MCF 10A (cell line): Measurements from ENCODE around the gene SP8. TPM values are rescaled to one million over a fixed set of nuclear protein-coding genes. Genes with fewer than 3 reads are reported as not detected.

Experiments
- BruUV-seq: library from RNA; stranded (reverse); fragments of 400-500 nt; replicated peaks from 2 replicates; lab custom pipeline; 2021; lab: Mats Ljungman, UMichigan
- CTCF ChIA-PET: fragments of 300-600 bp; sonication (Branson Sonifier 250); formaldehyde crosslinking; extraction: SDS; loops from one replicate; lab custom pipeline; 2021; ENCODE audit warnings: antibody characterized with exemption, inconsistent platforms; lab: Yijun Ruan, JAX
- POLR2A ChIA-PET: fragments of 300-600, 350-650 bp; sonication (Branson Sonifier 250); formaldehyde crosslinking; extraction: SDS; loops from one replicate; lab custom pipeline; 2020; ENCODE audit warnings: antibody characterized with exemption, inconsistent platforms; lab: Yijun Ruan, JAX
- DNase-seq: peaks from one replicate; pipeline ENCODE4 v3.0.0-alpha.2; 2018; ENCODE audit not compliant: unreplicated experiment
- H3K27ac Mint-ChIP-seq: one replicate; pipeline ENCODE4 v1.8.0; 2022; ENCODE audit warnings: mild to moderate bottlenecking, low read depth, mixed read lengths; ENCODE audit not compliant: unreplicated experiment
- H3K27me3 Mint-ChIP-seq: one replicate; pipeline ENCODE4 v1.8.0; 2022; ENCODE audit warnings: mixed read lengths; ENCODE audit not compliant: insufficient read depth, unreplicated experiment
- H3K36me3 Mint-ChIP-seq: one replicate; pipeline ENCODE4 v1.8.0; 2022; ENCODE audit warnings: mild to moderate bottlenecking, moderate library complexity, mixed read lengths; ENCODE audit not compliant: insufficient read depth, unreplicated experiment
- H3K4me1 Mint-ChIP-seq: one replicate; pipeline ENCODE4 v1.8.0; 2022; ENCODE audit warnings: mixed read lengths; ENCODE audit not compliant: insufficient read depth, unreplicated experiment
- H3K4me3 Mint-ChIP-seq: one replicate; pipeline ENCODE4 v1.8.0; 2022; ENCODE audit warnings: mild to moderate bottlenecking, moderate library complexity, mixed read lengths; ENCODE audit not compliant: unreplicated experiment
- H3K9me3 Mint-ChIP-seq: one replicate; pipeline ENCODE4 v1.8.0; 2022; ENCODE audit warnings: mixed read lengths; ENCODE audit not compliant: unreplicated experiment
- intact Hi-C: fragments of 100-400 bp; cut with micrococcal nuclease; formaldehyde crosslinking; loops from 2 replicates; pipeline ENCODE4 v1.14.1; 2022
- total RNA-seq: library from RNA; stranded (reverse); gene quantifications from 2 replicates; pipeline ENCODE4 v1.2.3, GENCODE V29; 2022
- TF ChIP-seq, protein P1 (sequence below): fragments of 200-600 bp; IDR thresholded peaks from one replicate; pipeline ENCODE4 v1.8.0; 2022; ENCODE audit warnings: antibody characterized with exemption, mild to moderate bottlenecking; ENCODE audit not compliant: unreplicated experiment

The SP8 gene
- total RNA-seq, 1 experiment from 2014 or later, result 0.16 TPM

DNA sequence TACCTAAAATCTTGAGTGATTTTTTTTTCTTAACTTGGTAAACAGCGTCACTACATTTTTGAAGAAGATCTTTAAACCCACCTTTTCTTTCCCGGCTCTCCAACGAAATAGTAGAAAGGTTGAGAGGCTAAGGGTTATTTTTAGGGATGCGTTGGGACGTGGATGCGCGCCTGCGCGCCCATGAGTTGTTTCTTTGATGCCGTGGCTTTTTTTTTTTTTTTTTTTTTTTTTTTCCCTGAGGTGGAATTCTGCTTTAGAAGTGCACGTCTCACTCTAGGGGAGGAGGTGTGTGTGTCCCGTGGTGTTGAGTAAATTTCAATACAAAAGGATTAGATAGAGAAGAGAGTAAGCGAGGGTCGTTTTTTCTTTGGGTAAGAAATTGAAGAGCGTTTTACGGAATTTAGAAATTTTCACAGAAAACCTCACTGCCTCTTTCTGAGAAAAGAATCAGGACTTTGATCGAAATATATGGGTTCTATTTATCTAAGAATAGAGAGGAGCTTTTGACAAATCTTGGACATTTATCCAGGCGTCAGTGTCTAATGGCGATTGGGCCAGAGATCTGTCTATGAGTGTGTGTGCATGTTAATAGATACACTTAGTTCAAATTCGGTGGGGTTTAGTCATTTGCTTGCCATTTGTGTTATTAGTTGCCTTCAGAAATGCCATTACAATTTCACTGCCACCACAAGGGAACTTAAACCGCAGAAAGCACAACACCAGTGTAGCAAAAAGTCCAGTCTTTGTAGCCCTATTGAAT, 1.2 kb upstream of the SP8 start:
- Mint-ChIP-seq H3K27me3 (peaks cover 58% of the 10 kb centered on the region), H3K4me1 (peaks cover 6% of the 10 kb centered on the region), H3K27ac (no peak overlapping the region), H3K4me3 (peak overlapping the region; percentile 86), H3K9me3 (no peaks in the 10 kb centered on the region), H3K36me3 (no peaks in the 10 kb centered on the region)
- BruUV-seq, result no TSS peak
- CTCF ChIA-PET, result no interaction called here
- POLR2A ChIA-PET, result no interaction called here
- intact Hi-C loops, result loop anchor here (2.0 kb wide), 1 partner anchor 47 kb away; no protein-coding TSS in a partner anchor
- no peak for DNase-seq
- TF ChIP-seq, protein P1, sequence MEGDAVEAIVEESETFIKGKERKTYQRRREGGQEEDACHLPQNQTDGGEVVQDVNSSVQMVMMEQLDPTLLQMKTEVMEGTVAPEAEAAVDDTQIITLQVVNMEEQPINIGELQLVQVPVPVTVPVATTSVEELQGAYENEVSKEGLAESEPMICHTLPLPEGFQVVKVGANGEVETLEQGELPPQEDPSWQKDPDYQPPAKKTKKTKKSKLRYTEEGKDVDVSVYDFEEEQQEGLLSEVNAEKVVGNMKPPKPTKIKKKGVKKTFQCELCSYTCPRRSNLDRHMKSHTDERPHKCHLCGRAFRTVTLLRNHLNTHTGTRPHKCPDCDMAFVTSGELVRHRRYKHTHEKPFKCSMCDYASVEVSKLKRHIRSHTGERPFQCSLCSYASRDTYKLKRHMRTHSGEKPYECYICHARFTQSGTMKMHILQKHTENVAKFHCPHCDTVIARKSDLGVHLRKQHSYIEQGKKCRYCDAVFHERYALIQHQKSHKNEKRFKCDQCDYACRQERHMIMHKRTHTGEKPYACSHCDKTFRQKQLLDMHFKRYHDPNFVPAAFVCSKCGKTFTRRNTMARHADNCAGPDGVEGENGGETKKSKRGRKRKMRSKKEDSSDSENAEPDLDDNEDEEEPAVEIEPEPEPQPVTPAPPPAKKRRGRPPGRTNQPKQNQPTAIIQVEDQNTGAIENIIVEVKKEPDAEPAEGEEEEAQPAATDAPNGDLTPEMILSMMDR, result no peak

DNA sequence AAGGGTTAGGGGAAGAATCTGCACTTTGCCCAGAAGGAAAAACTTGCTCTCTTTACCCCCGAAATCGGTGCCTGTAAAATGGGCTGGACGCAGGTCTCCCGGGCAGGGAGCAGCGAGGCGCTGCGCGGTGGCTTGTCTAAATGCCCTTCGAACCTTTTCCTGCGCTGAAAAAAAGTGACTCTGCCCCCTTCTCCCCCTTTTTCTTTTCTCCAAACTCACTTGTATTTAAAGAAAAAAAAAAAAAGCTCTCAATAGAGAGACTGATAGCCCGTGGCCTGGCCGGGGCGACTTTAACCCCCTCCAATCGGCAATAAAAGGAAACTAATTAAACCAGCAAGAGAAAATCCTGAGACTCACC, 286 bp downstream of the SP8 start:
- TF ChIP-seq, protein P1, result no peak
- Mint-ChIP-seq H3K4me1 (peaks cover 6% of the 10 kb centered on the region), H3K36me3 (no peaks in the 10 kb centered on the region), H3K27ac (no peak overlapping the region), H3K27me3 (peaks cover 43% of the 10 kb centered on the region), H3K4me3 (peak overlapping the region; percentile 86), H3K9me3 (no peaks in the 10 kb centered on the region)
- BruUV-seq, result no TSS peak
- POLR2A ChIA-PET, result interaction anchor here (0.5 to 2.8 kb wide), 8 partner anchors 12 to 1159 kb away, joined by 3 to 19 read pairs (median 4); partner anchors contain the start of gene CDCA7L
- CTCF ChIA-PET, result interaction anchor here (0.8 to 1.3 kb wide), 2 partner anchors 48 to 468 kb away, joined by 3 to 7 read pairs; no protein-coding TSS in a partner anchor
- intact Hi-C loops, result loop anchor here (2.0 kb wide), 1 partner anchor 48 kb away; no protein-coding TSS in a partner anchor
- DNase-seq, result peak; percentile 17

DNA sequence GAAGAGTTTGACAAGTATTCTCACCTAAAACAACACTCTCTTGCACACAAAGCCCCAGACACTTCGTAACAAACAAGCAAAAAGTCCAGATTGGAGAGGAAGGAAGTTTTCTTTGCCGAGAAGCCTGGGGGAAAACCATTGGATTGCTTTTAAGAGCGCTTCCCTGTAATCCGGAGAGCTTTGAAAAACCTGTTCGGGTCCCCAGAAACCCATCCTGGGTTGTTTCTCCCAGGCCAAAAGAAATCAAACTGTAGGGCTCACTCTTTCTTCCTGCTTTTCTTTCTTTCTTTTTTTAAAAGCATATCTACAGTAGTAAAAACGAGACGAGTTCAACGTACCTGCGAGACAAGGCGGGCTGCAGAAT, 655 bp downstream of the SP8 start:
- Mint-ChIP-seq H3K9me3 (no peaks in the 10 kb centered on the region), H3K4me3 (peak overlapping the region; percentile 86), H3K36me3 (no peaks in the 10 kb centered on the region), H3K27ac (peak overlapping the region; percentile 39), H3K27me3 (peaks cover 39% of the 10 kb centered on the region), H3K4me1 (peaks cover 6% of the 10 kb centered on the region)
- CTCF ChIA-PET, result interaction anchor here (0.8 to 1.3 kb wide), 2 partner anchors 49 to 468 kb away, joined by 3 to 7 read pairs; no protein-coding TSS in a partner anchor
- TF ChIP-seq, protein P1, result no peak
- peak; percentile 26 for DNase-seq
- POLR2A ChIA-PET, result interaction anchor here (0.7 to 2.8 kb wide), 4 partner anchors 12 to 1160 kb away, joined by 3 to 19 read pairs (median 6); partner anchors contain the start of gene CDCA7L
- intact Hi-C loops, result loop anchor here (2.0 kb wide), 1 partner anchor 49 kb away; no protein-coding TSS in a partner anchor
- BruUV-seq, result TSS peak; percentile 53
